ENCODE results near the gene AQP2.

Gene AQP2

GRCh38 chr12:49975318-49975761, 24.8 kb downstream of the AQP2 start:
- H3K4me2 ChIP-seq (ENCODE audit: low read length), result no peak overlapping the region
- H3K4me1 ChIP-seq (ENCODE audit: insufficient read depth, low read length, severe bottlenecking), result no peaks in the 10 kb centered on the region
- no peaks in the 10 kb centered on the region for H3K9me2 ChIP-seq (ENCODE audit: low read depth, low read length)
- no peaks in the 10 kb centered on the region for H4K20me1 ChIP-seq (ENCODE audit: insufficient read depth, low read length)
- TF ChIP-seq CTCF (IDR thresholded peaks at IDR 0.05; ENCODE audit: low read length) (no peak), EZH2 (IDR thresholded peaks at IDR 0.05; ENCODE audit: borderline replicate concordance, low read length) (no peak)
- no peak overlapping the region for H3K9ac ChIP-seq (ENCODE audit: low read length)
- no peaks in the 10 kb centered on the region for H3K36me3 ChIP-seq (ENCODE audit: insufficient read depth, low read length)
- no peaks in the 10 kb centered on the region for H3F3A ChIP-seq (ENCODE audit: insufficient read depth, low read length)
- H3K27ac ChIP-seq (ENCODE audit: low read depth, low read length, poor library complexity, severe bottlenecking), result no peak overlapping the region
- H3K9me3 ChIP-seq (ENCODE audit: low read length), result no peaks in the 10 kb centered on the region
- no peak overlapping the region for H2AFZ ChIP-seq (ENCODE audit: low read length)
- no peak overlapping the region for H3K4me3 ChIP-seq (ENCODE audit: low read depth, low read length, poor library complexity, severe bottlenecking)
- no peaks in the 10 kb centered on the region for H3K79me2 ChIP-seq (ENCODE audit: insufficient read depth, low read length)
- H3K27me3 ChIP-seq (ENCODE audit: insufficient read depth, low read length), result no peaks in the 10 kb centered on the region

- H3K4me3 ChIP-seq (ENCODE audit: low read depth, low read length, poor library complexity, severe bottlenecking), result no peak overlapping the region
- H3K9me2 ChIP-seq (ENCODE audit: low read depth, low read length), result no peaks in the 10 kb centered on the region
- H3K27me3 ChIP-seq (ENCODE audit: insufficient read depth, low read length), result no peaks in the 10 kb centered on the region
- no peaks in the 10 kb centered on the region for H3K79me2 ChIP-seq (ENCODE audit: insufficient read depth, low read length)
- no peaks in the 10 kb centered on the region for H4K20me1 ChIP-seq (ENCODE audit: insufficient read depth, low read length)
- no peaks in the 10 kb centered on the region for H3F3A ChIP-seq (ENCODE audit: insufficient read depth, low read length)
- H3K9ac ChIP-seq (ENCODE audit: low read length), result no peak overlapping the region
- no peak overlapping the region for H2AFZ ChIP-seq (ENCODE audit: low read length)
- H3K4me1 ChIP-seq (ENCODE audit: insufficient read depth, low read length, severe bottlenecking), result no peaks in the 10 kb centered on the region
- H3K27ac ChIP-seq (ENCODE audit: low read depth, low read length, poor library complexity, severe bottlenecking), result no peak overlapping the region
- no peaks in the 10 kb centered on the region for H3K9me3 ChIP-seq (ENCODE audit: low read length)
- H3K36me3 ChIP-seq (ENCODE audit: insufficient read depth, low read length), result no peaks in the 10 kb centered on the region
- TF ChIP-seq CTCF (IDR thresholded peaks at IDR 0.05; ENCODE audit: low read length) (no peak), EZH2 (IDR thresholded peaks at IDR 0.05; ENCODE audit: borderline replicate concordance, low read length) (no peak)
- H3K4me2 ChIP-seq (ENCODE audit: low read length), result no peak overlapping the region
These were observed 26.0 kb downstream of the AQP2 start for GRCh38 chr12:49976557-49976956.

GRCh38 chr12:49978125-49978524, 27.6 kb downstream of the AQP2 start:
- H3K4me2 ChIP-seq (ENCODE audit: low read length), result no peak overlapping the region
- H4K20me1 ChIP-seq (ENCODE audit: insufficient read depth, low read length), result no peaks in the 10 kb centered on the region
- no peaks in the 10 kb centered on the region for H3K27me3 ChIP-seq (ENCODE audit: insufficient read depth, low read length)
- H3K27ac ChIP-seq (ENCODE audit: low read depth, low read length, poor library complexity, severe bottlenecking), result no peak overlapping the region
- H3K79me2 ChIP-seq (ENCODE audit: insufficient read depth, low read length), result no peaks in the 10 kb centered on the region
- H3K4me1 ChIP-seq (ENCODE audit: insufficient read depth, low read length, severe bottlenecking), result no peaks in the 10 kb centered on the region
- no peak overlapping the region for H3K4me3 ChIP-seq (ENCODE audit: low read depth, low read length, poor library complexity, severe bottlenecking)
- H3F3A ChIP-seq (ENCODE audit: insufficient read depth, low read length), result no peaks in the 10 kb centered on the region
- H2AFZ ChIP-seq (ENCODE audit: low read length), result no peak overlapping the region
- no peaks in the 10 kb centered on the region for H3K9me3 ChIP-seq (ENCODE audit: low read length)
- no peaks in the 10 kb centered on the region for H3K9me2 ChIP-seq (ENCODE audit: low read depth, low read length)
- TF ChIP-seq EZH2 (IDR thresholded peaks at IDR 0.05; ENCODE audit: borderline replicate concordance, low read length) (no peak), CTCF (IDR thresholded peaks at IDR 0.05; ENCODE audit: low read length) (no peak)
- no peak overlapping the region for H3K9ac ChIP-seq (ENCODE audit: low read length)
- no peaks in the 10 kb centered on the region for H3K36me3 ChIP-seq (ENCODE audit: insufficient read depth, low read length)

Measured in OCI-LY1 (cell line).